ENCODE measurements around the gene KDM2A.

Gene KDM2A

GRCh38 chr11:67247946-67248550, 129.0 kb downstream of the KDM2A start:
- Histone ChIP-seq H2AFZ (ENCODE audit: low read length) (no peak overlapping the region), H3K36me3 (ENCODE audit: insufficient read depth, low read length) (peaks cover 95% of the 10 kb centered on the region), H3F3A (ENCODE audit: low read depth) (0 out of 2 replicates have a peak, but pooled peaks cover 2% of the 10 kb centered on the region), H3K9ac (ENCODE audit: low read depth, low read length, poor library complexity, severe bottlenecking) (no peak overlapping the region), H3K27me3 (ENCODE audit: insufficient read depth, low read length, poor library complexity, severe bottlenecking) (no peaks in the 10 kb centered on the region), H3K9me2 (replicated peaks; ENCODE audit: low read depth, low read length) (no peaks in the 10 kb centered on the region), H3K4me1 (ENCODE audit: insufficient read depth, low read length, poor library complexity, severe bottlenecking) (peaks cover 26% of the 10 kb centered on the region), H3K9me3 (ENCODE audit: insufficient read depth, low read depth, low read length) (no peaks in the 10 kb centered on the region), H3K4me3 (ENCODE audit: low read length, poor library complexity, severe bottlenecking) (no peak overlapping the region), H3K79me2 (ENCODE audit: insufficient read depth, low read length) (peaks cover 58% of the 10 kb centered on the region), H3K4me2 (ENCODE audit: low read depth, low read length, poor library complexity, severe bottlenecking) (no peak overlapping the region), H4K20me1 (ENCODE audit: insufficient read depth, low read length, poor library complexity, severe bottlenecking) (peaks cover 47% of the 10 kb centered on the region)
- TF ChIP-seq, protein P1, sequence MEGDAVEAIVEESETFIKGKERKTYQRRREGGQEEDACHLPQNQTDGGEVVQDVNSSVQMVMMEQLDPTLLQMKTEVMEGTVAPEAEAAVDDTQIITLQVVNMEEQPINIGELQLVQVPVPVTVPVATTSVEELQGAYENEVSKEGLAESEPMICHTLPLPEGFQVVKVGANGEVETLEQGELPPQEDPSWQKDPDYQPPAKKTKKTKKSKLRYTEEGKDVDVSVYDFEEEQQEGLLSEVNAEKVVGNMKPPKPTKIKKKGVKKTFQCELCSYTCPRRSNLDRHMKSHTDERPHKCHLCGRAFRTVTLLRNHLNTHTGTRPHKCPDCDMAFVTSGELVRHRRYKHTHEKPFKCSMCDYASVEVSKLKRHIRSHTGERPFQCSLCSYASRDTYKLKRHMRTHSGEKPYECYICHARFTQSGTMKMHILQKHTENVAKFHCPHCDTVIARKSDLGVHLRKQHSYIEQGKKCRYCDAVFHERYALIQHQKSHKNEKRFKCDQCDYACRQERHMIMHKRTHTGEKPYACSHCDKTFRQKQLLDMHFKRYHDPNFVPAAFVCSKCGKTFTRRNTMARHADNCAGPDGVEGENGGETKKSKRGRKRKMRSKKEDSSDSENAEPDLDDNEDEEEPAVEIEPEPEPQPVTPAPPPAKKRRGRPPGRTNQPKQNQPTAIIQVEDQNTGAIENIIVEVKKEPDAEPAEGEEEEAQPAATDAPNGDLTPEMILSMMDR (conservative IDR thresholded peaks at IDR 0.05; ENCODE audit: low read length) = no peak
- TF ChIP-seq EZH2phosphoT487 (IDR thresholded peaks at IDR 0.05; ENCODE audit: borderline replicate concordance) = no peak

- Histone ChIP-seq H3K9me3 (ENCODE audit: insufficient read depth, low read depth, low read length) (no peaks in the 10 kb centered on the region), H3K4me2 (ENCODE audit: low read depth, low read length, poor library complexity, severe bottlenecking) (no peak overlapping the region), H3K27me3 (ENCODE audit: insufficient read depth, low read length, poor library complexity, severe bottlenecking) (no peaks in the 10 kb centered on the region), H3K9me2 (replicated peaks; ENCODE audit: low read depth, low read length) (no peaks in the 10 kb centered on the region), H3K79me2 (ENCODE audit: insufficient read depth, low read length) (peaks cover 52% of the 10 kb centered on the region), H4K20me1 (ENCODE audit: insufficient read depth, low read length, poor library complexity, severe bottlenecking) (peaks cover 41% of the 10 kb centered on the region), H3K36me3 (ENCODE audit: insufficient read depth, low read length) (peaks cover 95% of the 10 kb centered on the region), H2AFZ (ENCODE audit: low read length) (no peak overlapping the region), H3K4me1 (ENCODE audit: insufficient read depth, low read length, poor library complexity, severe bottlenecking) (peaks cover 20% of the 10 kb centered on the region), H3K4me3 (ENCODE audit: low read length, poor library complexity, severe bottlenecking) (no peak overlapping the region), H3K9ac (ENCODE audit: low read depth, low read length, poor library complexity, severe bottlenecking) (no peak overlapping the region), H3F3A (ENCODE audit: low read depth) (0 out of 2 replicates have a peak, but pooled peaks cover 3% of the 10 kb centered on the region)
- no peak for TF ChIP-seq EZH2phosphoT487 (IDR thresholded peaks at IDR 0.05; ENCODE audit: borderline replicate concordance)
- TF ChIP-seq, protein P1 (conservative IDR thresholded peaks at IDR 0.05; ENCODE audit: low read length) = no peak
Observed at GRCh38 chr11:67248653-67249052, 129.6 kb downstream of the KDM2A start.

DNA sequence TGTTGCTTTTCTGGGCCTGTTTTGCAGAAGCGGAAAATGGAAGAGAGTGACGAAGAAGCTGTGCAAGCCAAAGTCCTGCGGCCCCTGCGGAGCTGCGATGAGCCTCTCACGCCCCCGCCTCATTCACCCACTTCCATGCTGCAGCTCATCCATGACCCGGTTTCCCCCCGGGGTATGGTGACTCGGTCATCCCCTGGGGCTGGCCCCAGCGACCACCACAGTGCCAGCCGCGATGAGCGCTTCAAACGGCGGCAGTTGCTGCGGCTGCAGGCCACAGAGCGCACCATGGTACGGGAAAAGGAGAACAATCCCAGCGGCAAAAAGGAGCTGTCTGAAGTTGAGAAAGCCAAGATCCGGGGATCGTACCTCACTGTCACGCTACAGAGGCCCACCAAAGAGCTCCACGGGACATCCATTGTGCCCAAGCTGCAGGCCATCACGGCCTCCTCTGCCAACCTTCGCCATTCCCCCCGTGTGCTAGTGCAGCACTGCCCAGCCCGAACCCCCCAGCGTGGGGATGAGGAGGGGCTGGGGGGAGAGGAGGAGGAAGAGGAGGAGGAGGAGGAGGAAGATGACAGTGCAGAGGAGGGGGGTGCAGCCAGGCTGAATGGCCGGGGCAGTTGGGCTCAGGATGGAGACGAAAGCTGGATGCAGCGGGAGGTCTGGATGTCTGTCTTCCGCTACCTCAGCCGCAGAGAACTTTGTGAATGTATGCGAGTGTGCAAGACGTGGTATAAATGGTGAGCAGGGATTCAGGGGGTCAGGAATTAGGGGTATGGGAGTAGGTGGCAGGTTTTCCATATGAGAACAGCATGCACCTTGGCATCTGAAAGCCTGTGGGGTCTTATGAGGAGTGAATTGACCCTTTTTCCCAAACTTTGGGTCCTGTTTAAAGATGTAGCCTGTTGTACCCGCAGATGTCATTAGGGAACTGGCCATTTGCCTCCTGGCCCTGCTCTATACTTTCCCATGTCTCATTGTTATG, 131.3 kb downstream of the KDM2A start:
- H4K20me1 ChIP-seq (ENCODE audit: insufficient read depth, low read length, poor library complexity, severe bottlenecking) = peaks cover 32% of the 10 kb centered on the region

More for the DNA sequence above, 131.3 kb downstream of the KDM2A start:
- Histone ChIP-seq H3K27me3 (ENCODE audit: insufficient read depth, low read length, poor library complexity, severe bottlenecking) (no peaks in the 10 kb centered on the region), H3K9ac (ENCODE audit: low read depth, low read length, poor library complexity, severe bottlenecking) (no peak overlapping the region), H3K4me2 (ENCODE audit: low read depth, low read length, poor library complexity, severe bottlenecking) (no peak overlapping the region), H3K4me3 (ENCODE audit: low read length, poor library complexity, severe bottlenecking) (no peak overlapping the region), H3K9me2 (replicated peaks; ENCODE audit: low read depth, low read length) (no peaks in the 10 kb centered on the region), H3K4me1 (ENCODE audit: insufficient read depth, low read length, poor library complexity, severe bottlenecking) (peaks cover 11% of the 10 kb centered on the region), H3K79me2 (ENCODE audit: insufficient read depth, low read length) (peaks cover 37% of the 10 kb centered on the region), H2AFZ (ENCODE audit: low read length) (no peak overlapping the region), H3F3A (ENCODE audit: low read depth) (0 out of 2 replicates have a peak, but pooled peaks cover 3% of the 10 kb centered on the region), H3K9me3 (ENCODE audit: insufficient read depth, low read depth, low read length) (no peaks in the 10 kb centered on the region), H3K36me3 (ENCODE audit: insufficient read depth, low read length) (peaks cover 97% of the 10 kb centered on the region)
- no peak for TF ChIP-seq EZH2phosphoT487 (IDR thresholded peaks at IDR 0.05; ENCODE audit: borderline replicate concordance)
- TF ChIP-seq, protein P1 (conservative IDR thresholded peaks at IDR 0.05; ENCODE audit: low read length) = no peak
